NCI-H146 (cell line): ENCODE results near the gene TNFRSF25.
"Not testable (repeated sequence)": the region's sequence is repeated elsewhere in the genome, so short reads cannot be mapped to it uniquely, and the experiment has no call there.

ENCODE experiments used
- DNase-seq: peaks from one replicate; lab custom pipeline; 2025; lab: John Stamatoyannopoulos, UW

Gene TNFRSF25

DNA sequence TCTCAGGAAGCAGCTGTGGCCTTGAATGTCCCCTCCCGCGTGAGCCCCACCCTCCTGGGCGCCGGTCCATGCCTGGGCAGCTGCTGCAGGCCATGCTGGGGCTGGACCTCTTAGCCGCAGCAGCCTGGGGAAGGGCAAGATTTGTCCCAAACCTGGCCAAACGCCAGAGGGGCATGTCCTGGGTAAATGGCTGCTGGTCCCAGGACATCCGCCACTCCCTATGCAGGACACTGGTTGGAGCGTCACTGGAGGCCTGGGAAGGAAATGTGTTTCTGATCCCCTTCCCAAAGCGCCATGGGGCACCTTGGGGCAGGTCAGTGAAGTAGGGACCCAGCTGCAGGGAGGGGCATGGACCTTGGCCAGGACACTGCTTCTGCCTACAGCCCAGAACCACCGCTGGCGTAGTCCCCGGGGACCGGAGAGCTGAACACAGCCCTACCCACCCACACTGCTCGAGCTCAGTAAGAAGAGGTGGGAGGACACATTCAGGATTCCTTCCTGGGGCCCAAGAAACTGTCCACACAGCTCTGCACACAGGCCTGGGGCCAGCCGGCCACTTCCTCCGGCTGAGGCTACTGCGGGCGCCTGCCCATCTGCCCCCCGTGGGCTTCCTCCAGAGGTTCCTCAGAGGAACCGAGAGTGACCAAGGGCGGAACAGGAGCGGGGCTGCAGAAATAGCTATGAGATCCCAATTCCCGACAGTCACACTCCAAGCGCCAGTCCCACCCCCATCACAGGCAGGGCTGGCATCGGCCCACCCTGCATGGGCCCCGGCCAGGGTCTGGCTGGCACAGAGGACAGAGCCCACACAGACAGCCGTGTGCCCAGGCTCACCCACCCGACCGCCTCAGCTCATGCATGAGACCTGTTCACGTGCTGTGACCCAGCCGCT, 36.3 kb upstream of the TNFRSF25 start:
- DNase-seq = no peak

DNA sequence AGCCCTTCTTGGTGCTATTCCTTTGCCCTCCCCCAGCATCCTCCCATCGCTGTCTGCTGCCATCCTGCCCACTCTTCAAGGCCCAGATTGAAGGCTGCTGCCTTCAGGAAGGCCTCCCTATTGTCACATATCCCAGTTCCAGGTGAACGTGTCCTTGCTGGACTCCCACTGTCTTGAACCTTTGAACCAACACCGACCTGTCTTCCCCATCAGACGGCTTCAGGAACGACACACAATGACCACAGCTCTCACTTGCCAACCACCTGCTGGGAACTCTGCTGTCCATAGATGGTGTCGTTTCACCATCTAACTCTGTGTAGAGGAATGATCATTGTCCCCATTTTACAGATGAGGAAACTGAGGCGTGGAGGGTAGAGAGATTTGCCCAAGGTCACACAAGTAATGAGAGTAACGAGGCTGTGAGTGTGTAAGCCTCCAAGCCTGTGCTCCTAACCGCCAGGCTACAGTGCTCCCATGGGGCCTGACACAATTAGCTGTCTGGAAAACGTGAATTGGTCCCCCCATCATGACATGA, 35.4 kb upstream of the TNFRSF25 start:
- no peak for DNase-seq

DNA sequence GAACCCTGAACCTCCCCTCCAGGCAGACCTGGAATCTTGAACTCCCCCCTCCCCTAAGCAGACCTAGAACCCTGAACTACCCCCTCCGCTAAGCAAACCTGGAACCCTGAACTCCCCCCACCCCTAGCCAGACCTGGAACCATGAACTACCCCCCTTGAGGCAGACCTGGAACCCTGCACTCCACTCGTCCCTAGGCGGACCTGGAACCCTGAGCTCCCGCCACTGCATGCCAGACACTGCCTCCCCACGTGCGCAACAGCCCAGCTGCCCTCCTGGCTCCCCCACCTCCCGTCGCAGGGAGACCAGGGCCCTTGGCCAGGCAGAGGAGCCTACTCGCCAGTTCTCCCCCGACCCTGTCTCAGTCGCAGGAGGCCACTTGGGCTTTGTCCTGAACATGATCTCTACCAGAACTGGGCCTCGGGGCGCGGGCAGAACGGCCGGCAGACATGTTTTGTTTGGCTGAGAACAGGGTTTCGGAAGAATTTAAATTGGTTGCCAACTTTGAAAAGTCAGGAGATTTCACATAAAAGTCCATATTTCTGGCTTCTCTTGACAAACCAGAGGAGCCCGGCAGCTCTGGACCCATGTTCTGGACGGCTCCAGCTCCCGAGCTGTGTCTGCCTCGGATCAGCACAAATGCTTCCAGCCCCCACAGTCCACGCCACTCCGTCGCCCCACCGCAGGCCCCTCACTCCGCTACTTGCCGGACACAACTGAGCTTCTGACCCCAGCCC, 34.7 kb upstream of the TNFRSF25 start:
- no peak for DNase-seq

GRCh38 chr1:6499296-6499695, 33.3 kb upstream of the TNFRSF25 start:
- no peak for DNase-seq

DNA sequence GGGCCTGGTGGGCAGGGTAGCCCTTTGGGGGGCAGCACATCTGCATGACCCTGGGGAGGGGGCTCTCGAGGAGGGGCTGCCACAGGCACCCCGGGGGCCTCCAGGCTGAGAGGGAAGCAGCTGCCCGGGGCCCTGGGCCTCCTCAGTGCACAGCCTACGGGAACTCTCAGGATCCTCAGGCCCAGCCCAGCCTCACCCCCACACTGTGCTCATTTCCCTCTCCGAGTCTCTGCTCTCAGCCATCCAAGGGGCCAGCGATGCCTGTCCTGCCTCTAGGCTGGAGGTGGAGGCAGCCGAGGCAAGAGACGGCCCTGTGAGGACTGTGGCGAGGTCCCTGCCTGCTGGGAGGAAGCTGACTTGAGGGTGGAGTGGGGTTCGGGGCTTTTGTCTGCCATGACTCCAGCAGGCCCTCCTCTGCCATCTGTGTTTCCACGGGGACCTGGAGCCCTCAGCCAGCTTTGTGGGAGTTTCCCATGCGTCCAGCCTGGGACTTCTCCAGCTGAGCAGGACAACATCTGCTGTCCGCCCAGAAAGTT, 32.7 kb upstream of the TNFRSF25 start:
- DNase-seq = no peak

DNA sequence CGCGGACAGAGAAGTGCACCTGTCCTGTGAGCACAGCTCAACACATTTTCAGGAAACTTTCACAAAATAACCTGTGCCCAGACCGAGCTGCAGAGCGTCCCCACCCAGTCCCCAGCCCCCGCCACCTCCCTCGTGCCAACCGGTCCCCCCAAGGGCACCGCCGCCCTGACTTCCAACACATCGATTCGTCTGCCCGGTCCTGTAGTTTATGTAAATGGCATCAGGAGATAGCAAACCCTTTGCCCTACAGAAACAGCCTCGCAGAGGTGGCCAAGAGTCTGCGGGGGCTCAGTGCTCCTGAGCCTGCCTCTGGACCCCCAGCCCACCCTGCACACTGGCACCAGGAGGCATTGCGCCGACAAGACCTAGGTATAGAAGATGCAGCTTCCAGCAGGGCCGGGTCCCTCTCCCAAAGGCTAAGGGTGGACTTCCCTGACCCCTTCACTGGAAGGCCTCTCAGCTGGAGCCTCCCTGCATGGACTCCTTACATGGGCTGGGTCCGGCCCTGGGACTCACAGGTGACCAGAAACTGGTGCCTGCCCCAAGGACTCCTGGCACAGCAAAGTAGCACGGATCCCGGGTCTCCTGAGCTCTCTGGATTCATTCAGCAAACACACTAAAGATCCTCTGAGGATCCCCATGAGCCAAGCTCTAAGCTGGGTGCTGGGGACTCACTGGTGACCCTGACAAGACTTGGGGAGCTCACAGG, 32.0 kb upstream of the TNFRSF25 start:
- DNase-seq = no peak

- DNase-seq = peak; percentile 61
Observed at GRCh38 chr1:6497215-6497866, 31.4 kb upstream of the TNFRSF25 start.

GRCh38 chr1:6496890-6497214, 30.9 kb upstream of the TNFRSF25 start:
- DNase-seq = no peak

DNA sequence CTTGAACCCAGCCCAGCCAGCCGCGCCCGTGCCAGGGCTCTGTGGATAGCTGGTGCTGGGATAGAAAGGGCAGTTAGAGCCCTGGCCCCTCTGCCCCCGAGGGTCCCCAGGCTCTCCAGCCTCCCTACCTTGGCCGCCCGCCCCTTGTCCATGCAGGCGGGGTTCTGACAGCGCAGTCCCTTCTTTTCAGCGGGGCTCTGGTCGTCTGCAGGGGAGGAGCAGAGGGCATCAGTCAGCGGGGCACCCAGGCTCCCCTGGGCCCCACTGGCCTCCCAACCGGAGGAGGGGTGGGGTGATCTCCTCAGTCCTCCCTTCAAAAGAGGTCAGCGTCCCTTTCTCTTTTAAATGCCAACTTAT, 30.4 kb upstream of the TNFRSF25 start:
- DNase-seq = no peak

DNA sequence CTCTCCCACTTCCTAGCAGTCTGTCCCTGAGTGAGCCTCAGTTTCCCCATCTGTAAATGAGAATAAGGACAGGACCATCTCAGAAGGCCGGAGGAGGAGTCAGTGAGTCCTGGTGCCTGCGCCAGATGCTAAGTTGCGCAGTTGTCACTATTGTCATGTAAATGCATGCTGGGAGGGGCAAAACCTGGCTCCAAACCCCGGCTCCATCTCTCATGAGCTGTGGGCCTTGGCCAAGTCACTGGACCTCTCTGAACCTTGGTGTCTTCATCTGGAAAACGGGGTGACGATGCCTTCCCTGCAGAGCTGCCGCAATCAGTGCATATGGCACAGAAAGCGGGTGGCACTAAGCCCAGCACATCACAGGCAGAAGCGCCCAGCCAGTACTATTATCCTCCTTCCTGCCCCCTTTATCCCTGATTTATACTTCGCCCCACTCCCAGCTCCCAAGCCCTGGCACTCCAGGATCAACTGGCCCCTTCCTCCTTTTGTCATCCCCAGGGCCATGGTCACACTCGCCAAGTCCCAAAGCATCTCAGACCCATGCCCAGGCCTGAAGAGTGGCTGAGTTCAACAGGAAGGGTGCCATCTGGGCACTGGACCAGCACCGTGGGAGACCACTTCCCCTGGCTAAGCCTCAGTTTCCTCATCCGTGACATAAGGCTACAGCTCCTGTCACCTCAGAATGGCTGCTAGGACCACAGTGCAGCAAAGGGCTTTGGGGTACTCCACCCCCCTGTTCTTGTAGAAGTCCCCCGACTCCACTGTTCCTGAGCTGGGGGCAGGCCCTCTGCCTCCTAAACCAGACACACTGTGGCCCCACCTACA, 29.8 kb upstream of the TNFRSF25 start:
- no peak for DNase-seq

- no peak for DNase-seq
Observed at GRCh38 chr1:6495041-6495441, 29.1 kb upstream of the TNFRSF25 start.

- DNase-seq = no peak
Observed at GRCh38 chr1:6494627-6495026, 28.7 kb upstream of the TNFRSF25 start.

GRCh38 chr1:6493834-6494223, 27.9 kb upstream of the TNFRSF25 start:
- not testable (repeated sequence) for DNase-seq

- DNase-seq = no peak
Observed at GRCh38 chr1:6491966-6492365, 26.0 kb upstream of the TNFRSF25 start.

DNA sequence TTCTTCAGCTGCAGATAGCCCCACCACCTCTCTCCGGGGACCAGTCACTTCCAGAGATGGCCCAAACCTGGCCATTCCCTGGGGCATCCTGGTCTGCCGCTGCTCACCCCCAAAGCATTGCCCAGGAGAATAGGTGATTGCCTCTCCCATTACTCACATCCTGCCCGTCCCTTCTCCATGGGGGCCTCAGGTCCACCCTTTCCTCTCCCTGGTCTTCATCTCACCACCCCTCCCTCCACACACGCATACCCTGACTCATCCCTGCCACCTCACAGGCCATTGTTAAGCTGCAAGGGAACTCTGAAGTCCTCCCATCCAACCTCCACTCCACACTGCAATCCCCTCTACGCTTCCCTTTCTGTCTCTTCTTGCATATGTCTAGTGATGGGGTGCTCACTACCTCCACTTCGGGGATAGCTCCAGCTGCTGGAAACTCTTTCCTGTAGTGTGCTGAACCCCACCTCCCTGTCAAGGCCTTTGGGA, 25.5 kb upstream of the TNFRSF25 start, which contains the start of gene PLEKHG5:
PLEKHG5 (minus strand) TSS at position 188 of the 483 bp plus-strand sequence. CDS start 14,096 bp downstream, outside the sequence.
- DNase-seq = no peak

GRCh38 chr1:6491081-6491449, 25.1 kb upstream of the TNFRSF25 start:
- no peak for DNase-seq

DNA sequence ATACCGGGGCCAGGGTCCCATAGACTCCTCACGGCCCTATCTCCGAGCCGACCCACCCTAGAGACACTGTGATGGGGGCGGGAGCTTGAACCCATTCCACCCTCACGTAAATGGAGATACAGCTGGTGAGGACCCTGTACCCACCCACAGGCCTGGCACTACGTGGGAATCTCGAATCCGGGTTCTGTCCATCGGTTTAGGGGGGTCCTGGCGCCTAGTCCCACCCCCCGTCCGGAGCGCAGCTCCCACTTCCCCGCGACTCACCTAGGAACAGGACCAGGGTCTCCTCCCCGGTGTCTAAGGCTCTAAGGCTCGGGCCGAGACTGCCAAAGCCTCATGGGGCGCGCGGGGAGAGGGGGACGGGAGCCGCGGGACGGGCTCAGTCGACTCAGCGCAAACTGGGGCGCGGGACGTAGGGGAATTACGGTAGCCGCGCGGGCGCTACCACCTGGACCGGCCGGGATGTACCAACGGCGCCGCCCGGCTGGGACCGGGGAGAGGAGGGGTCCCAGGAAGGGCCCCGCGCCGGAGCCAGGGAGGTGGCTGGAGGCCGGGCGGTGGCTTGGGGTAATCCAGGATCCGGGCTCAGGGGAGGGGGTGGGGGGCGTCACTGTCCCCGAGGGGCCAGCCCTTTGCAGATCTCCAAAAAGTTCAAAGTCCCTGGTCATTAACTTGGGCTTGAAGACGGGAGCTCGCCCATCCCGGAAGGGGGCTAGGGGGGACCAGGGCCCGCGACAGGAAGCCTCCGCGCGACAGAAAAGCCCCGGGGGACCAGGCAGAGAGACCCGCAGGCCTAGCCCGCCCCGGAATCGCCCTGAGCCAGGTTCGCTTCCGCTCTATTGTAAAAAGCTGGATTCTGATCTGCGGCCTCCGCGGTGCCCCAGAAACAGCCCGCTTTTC, 24.5 kb upstream of the TNFRSF25 start:
- DNase-seq = peak; percentile 59

- peak; percentile 55 for DNase-seq
Observed at GRCh38 chr1:6489799-6490180, 23.8 kb upstream of the TNFRSF25 start.

DNA sequence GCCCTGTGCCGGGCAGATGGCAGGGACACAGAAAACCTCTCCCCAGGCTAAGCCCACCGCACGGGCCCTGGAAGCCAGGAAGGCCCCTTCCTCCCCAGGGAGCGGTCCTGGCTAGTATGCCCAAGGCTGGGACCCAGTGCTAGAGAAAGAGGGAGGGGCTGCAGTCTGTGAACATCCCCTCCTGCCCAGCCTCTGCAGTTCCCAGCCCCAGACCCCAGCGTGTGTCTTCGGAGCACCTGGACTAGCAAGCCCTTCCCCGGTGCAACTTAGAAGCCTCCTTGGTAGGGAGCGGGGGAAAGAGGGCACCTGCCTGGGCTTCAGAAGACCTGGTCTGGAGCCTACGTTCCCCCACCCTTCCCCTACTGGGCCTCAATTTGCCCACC, 23.4 kb upstream of the TNFRSF25 start:
- no peak for DNase-seq
